GM19468 (cell line): Measurements from ENCODE around the gene CDC42BPB.

Experiments
- ATAC-seq: cut with Tn5 transposase; IDR thresholded peaks from one replicate; pipeline ENCODE4 v1.9.1; 2021; ENCODE audit warnings: mild to moderate bottlenecking, moderate library complexity, moderate number of reproducible peaks; ENCODE audit not compliant: unreplicated experiment; ENCODE audit errors: extremely low read depth

The CDC42BPB gene

DNA sequence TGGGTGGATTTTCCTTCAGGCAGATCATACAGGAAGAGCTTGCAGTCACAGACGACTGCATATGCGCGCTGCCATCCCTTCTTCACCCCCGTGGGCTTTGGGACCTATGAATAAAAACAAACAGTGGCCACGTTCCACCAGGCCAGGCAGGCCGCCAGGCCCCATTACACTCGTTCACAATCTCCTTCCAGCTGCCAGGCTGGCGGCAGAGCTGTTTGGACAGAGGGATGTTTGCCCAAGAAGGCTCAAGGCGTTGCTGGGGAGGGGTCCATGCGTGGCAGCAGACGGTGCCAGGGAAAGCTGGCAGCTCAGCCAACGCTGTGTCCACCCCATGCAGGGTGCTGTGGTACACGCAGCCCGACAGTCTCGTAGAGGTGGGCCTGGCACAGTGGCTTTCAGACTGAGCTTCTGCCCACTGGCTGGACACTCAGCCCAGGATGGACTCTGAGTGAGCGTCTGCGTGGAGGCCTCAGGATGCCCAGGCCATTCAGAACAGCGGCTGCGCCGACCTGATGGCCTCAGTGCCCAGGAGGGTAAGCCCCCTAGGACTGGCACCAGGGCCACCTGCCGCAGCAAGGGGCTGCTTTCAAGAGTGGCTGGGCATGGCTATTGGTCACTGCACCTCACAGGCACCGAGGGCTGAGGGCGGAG lies 107.4 kb downstream of the CDC42BPB start:
- no peak for ATAC-seq

- no peak for ATAC-seq
Measured at GRCh38 chr14:102949062-102949800, 108.1 kb downstream of the CDC42BPB start.

DNA sequence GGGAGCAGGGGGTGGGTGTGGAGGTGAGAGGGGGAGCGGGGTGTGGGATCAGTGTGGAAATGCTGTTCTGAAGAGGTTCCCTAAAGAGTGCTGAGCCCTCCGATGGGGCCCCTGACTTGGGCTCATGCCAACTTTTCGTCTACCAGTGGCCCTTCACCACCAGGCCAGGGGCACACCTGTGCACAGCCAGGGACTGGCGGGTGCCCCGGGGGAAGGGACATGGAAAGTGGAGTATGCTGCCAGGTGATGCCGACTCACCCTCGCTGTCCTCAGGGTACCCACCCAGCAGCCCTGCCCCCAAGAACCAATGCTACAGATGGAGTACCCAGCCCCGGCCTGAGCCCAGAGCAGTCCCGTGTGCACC lies 108.7 kb downstream of the CDC42BPB start:
- no peak for ATAC-seq

GRCh38 chr14:102947321-102948103 lies 109.8 kb downstream of the CDC42BPB start:
- no peak for ATAC-seq

- no peak for ATAC-seq
Measured at GRCh38 chr14:102945346-102946130, 111.8 kb downstream of the CDC42BPB start.

DNA sequence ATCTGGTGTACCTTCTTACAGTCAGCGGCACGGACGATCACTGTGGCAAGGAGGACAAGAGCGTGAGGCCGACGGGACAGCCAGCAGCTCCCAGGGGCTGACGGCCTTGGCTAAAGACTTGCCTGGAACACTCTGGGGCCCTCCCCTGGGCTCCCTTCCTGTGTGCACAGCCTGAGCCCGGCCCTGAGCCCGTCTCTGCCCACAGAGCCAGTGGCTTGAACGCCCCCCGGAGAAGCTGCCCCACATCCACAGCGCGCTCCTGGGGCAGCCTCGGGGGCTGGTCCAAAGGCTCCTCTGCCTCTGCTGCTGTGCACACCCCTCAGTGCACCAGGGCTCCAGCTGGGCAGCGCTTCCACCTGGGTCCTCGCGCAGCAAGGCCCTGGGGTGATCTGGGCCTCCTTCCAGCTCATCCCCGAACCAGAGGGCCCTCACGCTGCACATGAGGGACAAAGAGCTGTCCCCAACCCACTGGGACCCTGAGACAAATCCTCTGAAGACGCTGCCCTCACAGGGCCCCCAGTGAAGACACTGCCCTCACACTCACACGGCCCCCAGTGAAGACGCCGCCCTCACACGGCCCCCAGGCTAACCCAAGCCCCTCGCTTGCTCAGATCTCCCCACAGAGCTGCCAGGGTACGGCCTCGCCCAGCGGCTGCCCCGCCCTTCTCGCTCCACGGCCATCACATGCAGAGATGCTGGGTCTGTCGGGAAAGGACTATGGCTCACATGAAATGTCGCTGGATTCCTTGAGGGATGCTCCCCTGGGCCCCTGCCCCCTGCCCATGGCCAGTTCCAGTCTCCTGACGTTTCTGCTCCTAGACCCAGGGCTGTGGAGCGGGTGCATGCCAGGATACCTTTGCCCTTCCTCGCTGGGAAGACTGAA lies 112.7 kb downstream of the CDC42BPB start:
- no peak for ATAC-seq

GRCh38 chr14:102943979-102944378 lies 113.4 kb downstream of the CDC42BPB start:
- no peak for ATAC-seq

GRCh38 chr14:102943454-102943853 lies 113.9 kb downstream of the CDC42BPB start:
- no peak for ATAC-seq

GRCh38 chr14:102942069-102942468 lies 115.3 kb downstream of the CDC42BPB start:
- no peak for ATAC-seq

- ATAC-seq: no peak
Measured at GRCh38 chr14:102941419-102942011, 115.8 kb downstream of the CDC42BPB start.

GRCh38 chr14:102940729-102941362 lies 116.5 kb downstream of the CDC42BPB start:
- no peak for ATAC-seq

DNA sequence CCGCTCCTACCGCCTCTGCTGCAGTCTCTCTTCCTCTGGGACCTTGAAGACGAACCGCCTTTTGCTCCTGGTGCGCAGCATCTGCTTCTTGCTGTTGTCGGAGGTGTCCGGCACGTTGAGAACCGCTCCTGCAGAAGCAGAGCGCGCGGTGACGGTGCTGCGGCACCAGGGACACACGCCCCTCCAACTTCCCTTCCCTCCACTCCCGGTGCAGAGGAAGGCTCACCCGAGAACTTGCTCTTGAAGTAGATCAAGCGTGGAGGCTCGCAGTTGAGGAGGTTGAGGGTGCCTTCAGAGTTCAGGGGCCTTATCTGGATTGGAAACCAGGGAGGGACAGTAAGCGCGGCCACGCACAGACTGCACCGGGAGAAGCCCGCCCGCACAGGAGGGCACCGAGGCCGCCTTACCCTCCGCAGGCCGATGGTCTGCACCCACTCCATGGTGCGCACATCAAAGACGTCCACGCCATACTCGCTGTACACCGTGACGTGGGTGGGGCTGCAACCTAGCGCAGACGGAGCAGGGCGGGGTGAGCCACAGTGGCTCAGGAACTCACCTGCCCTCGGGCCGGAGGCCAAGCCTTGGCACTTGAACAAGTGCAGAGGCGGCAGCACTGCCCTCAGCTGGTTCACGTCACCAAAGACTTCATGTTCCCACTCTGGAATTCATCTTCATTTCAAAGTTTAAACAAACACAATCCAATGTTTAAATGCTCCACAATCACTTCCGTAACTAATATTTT lies 117.4 kb downstream of the CDC42BPB start:
- ATAC-seq: no peak

DNA sequence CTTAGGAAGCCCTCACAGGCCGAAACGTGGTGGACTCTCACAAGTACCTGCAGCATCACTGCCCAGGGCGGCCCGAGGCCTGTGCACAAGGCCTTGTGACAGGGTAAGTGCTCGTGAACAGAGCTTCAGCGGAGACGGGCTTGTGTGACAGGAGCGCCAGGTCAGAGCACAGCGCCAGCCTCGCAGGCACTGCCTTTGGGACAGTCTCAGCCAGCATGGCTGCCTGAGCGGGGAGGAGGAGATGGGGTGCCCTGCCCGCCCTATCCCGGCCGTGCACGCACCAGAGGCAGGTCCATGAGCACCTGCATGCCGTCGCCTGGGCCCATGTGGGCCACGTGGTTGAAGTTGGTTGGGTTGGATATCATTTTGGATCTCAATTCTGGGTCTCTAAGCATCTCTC lies 118.0 kb downstream of the CDC42BPB start:
- ATAC-seq: no peak

- ATAC-seq: no peak
Measured at GRCh38 chr14:102938191-102938590, 119.2 kb downstream of the CDC42BPB start.

DNA sequence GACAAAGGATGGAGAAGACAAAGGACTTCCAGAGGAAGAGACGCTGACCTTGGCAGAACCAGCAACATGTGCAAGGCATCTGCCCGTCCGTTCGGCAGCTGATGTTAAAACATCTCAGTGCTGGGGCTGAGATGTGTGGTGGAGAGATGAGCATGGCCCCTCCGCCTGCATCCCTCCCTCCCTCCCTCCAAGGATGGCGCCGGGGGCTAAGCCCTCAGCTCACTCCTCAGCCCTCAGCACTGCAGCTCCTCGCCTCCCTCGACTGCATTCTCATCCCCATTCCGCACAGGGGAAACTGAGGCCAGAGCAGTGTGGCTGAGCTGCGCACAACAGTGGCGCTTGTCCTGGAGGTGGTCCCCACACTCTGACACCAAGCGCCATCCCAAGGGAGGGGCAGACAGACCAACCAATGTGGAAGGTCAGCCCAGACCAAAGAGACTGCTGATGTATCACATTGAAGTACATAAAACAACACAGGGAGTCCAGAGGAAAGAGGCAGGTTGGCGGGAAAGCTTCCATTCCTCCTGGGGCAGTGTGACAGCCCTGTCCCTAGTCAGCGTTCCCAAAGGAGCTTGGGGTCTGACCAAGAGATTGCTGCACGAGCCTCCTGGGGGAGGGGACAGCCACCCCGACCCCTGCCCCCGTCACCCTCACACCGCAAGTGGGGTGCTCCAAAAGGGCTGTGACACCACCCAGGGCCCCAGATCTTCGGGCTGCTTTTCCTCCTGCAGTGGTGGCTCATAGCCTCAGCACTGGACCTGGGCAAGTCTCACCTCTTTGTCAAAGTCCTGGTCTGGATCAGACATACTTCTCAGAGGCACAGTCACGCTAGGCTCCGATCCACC lies 119.8 kb downstream of the CDC42BPB start:
- ATAC-seq: no peak

DNA sequence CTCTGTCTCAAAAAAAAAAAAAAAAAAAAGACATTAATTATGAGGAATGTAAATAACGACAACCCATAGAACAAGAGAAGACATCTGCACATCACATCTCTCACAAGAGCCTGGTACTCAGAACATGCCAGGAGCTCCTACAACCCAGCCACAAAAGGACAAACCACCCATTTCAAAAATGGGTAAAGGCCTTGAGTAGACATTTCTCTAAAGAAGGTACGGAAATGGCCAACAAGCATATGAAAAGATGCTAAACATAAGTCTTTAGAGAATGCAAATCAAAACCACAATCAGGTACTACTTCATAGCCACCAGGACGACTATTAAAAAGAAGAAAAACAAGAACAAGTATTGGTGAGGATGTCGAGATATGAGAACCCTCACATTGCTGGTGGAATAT lies 121.6 kb downstream of the CDC42BPB start:
- ATAC-seq: no peak

GRCh38 chr14:102933618-102934231 lies 123.6 kb downstream of the CDC42BPB start:
- no peak for ATAC-seq
